ENCODE results near the gene PRICKLE2. TPM values are rescaled to one million over a fixed set of nuclear protein-coding genes. Genes with fewer than 3 reads are reported as not detected.

PRICKLE2 gene
- total and polyA plus RNA-seq, 2 experiments from 2014 or later: 1.1 to 12.5 TPM

DNA sequence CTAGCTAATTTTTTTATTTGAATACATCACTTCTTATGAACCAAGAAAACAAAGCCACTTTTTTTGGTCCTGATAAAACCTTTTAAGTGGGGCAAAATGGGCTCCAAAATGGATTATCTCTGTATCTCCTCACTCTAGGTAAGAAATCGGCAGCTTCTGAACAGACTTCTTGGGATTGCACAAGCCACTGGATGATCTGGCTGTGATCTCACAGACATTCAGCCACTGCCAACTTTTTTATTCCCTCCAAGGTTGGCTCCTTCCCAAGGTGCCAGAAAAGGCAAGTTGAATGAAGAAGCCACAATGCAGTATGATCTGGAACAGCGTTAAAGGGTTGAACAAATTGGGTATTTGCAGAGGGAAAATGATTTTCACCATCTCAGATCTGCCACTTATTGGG is 73.2 kb downstream of the PRICKLE2 start (continued):
- TF ChIP-seq JUNB (IDR thresholded peaks at IDR 0.05; ENCODE audit: unreplicated experiment) (no peak), CREB1 (CRISPR knock-in tag; IDR thresholded peaks at IDR 0.05; ENCODE audit: low read depth) (no peak), EZH2phosphoT487 (IDR thresholded peaks at IDR 0.05; ENCODE audit: unreplicated experiment) (no peak), CTCF (conservative IDR thresholded peaks at IDR 0.05; ENCODE audit: low read depth in 2 of 2) (no peak)

DNA sequence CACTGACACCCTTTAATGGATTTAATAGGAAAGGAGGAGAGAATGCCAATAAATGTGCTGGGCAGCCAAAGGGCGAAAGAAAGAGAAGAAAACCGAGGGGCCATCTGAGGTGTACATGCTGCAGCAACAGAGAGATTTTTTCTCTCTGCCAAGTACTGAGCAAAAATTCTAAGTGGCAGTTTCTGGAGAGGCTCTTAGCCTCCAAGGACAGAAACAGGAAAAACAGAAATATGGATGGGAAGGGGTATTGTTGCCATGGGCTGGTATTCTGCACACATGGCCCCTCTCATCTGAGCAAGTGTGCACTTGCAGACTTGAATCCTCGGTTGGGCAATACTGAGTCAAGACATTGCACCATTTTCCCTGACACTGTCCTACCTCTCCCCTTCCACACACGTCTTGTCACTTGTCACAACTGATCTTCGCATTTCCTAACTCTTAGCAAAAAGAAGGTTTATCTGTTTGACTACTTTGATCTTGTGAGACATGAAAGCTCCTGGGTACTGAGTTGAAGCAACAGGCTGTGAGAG is 73.9 kb downstream of the PRICKLE2 start:
- Histone ChIP-seq H3K27me3 (ENCODE audit: insufficient read depth) (no peaks in the 10 kb centered on the region), H3K4me1 (ENCODE audit: insufficient read depth) (no peaks in the 10 kb centered on the region), H3K4me2 (no peak overlapping the region), H3K9me2 (ENCODE audit: insufficient read depth) (no peaks in the 10 kb centered on the region), H3K27ac (ENCODE audit: low read depth) (no peak overlapping the region), H3F3A (replicated peaks; ENCODE audit: low read depth) (no peaks in the 10 kb centered on the region), H2AFZ (no peak overlapping the region), H3K4me3 (no peak overlapping the region), H4K20me1 (replicated peaks; ENCODE audit: insufficient read depth) (no peaks in the 10 kb centered on the region; the same call in 1 of the 2 replicates), H3K36me3 (ENCODE audit: insufficient read depth) (no peaks in the 10 kb centered on the region), H3K79me2 (replicated peaks; ENCODE audit: insufficient read depth) (no peaks in the 10 kb centered on the region)
- peaks cover 6% of the 10 kb centered on the region for H3K27me3 Mint-ChIP-seq (ENCODE audit: insufficient read depth, low read depth, poor library complexity)
- H3K4me3 Mint-ChIP-seq: no peak overlapping the region
- H3K9me3 Mint-ChIP-seq: no peaks in the 10 kb centered on the region
- peaks cover 12% of the 10 kb centered on the region for H3K36me3 Mint-ChIP-seq (ENCODE audit: low read depth)
- H3K4me1 Mint-ChIP-seq: peaks cover 5% of the 10 kb centered on the region; the same call in 2 of the 3 replicates
- DNase-seq (ENCODE audit: low spot score) (no peak), ATAC-seq (no peak)
- H3K27ac Mint-ChIP-seq: no peak overlapping the region
- no peak for TF ChIP-seq EZH2phosphoT487 (IDR thresholded peaks at IDR 0.05; ENCODE audit: unreplicated experiment)
- TF ChIP-seq ZNF331 (CRISPR knock-in tag; IDR thresholded peaks at IDR 0.05; ENCODE audit: low read depth): no peak
- TF ChIP-seq POLR2AphosphoS5 (IDR thresholded peaks at IDR 0.05; ENCODE audit: low read depth): no peak
- TF ChIP-seq, protein P1, sequence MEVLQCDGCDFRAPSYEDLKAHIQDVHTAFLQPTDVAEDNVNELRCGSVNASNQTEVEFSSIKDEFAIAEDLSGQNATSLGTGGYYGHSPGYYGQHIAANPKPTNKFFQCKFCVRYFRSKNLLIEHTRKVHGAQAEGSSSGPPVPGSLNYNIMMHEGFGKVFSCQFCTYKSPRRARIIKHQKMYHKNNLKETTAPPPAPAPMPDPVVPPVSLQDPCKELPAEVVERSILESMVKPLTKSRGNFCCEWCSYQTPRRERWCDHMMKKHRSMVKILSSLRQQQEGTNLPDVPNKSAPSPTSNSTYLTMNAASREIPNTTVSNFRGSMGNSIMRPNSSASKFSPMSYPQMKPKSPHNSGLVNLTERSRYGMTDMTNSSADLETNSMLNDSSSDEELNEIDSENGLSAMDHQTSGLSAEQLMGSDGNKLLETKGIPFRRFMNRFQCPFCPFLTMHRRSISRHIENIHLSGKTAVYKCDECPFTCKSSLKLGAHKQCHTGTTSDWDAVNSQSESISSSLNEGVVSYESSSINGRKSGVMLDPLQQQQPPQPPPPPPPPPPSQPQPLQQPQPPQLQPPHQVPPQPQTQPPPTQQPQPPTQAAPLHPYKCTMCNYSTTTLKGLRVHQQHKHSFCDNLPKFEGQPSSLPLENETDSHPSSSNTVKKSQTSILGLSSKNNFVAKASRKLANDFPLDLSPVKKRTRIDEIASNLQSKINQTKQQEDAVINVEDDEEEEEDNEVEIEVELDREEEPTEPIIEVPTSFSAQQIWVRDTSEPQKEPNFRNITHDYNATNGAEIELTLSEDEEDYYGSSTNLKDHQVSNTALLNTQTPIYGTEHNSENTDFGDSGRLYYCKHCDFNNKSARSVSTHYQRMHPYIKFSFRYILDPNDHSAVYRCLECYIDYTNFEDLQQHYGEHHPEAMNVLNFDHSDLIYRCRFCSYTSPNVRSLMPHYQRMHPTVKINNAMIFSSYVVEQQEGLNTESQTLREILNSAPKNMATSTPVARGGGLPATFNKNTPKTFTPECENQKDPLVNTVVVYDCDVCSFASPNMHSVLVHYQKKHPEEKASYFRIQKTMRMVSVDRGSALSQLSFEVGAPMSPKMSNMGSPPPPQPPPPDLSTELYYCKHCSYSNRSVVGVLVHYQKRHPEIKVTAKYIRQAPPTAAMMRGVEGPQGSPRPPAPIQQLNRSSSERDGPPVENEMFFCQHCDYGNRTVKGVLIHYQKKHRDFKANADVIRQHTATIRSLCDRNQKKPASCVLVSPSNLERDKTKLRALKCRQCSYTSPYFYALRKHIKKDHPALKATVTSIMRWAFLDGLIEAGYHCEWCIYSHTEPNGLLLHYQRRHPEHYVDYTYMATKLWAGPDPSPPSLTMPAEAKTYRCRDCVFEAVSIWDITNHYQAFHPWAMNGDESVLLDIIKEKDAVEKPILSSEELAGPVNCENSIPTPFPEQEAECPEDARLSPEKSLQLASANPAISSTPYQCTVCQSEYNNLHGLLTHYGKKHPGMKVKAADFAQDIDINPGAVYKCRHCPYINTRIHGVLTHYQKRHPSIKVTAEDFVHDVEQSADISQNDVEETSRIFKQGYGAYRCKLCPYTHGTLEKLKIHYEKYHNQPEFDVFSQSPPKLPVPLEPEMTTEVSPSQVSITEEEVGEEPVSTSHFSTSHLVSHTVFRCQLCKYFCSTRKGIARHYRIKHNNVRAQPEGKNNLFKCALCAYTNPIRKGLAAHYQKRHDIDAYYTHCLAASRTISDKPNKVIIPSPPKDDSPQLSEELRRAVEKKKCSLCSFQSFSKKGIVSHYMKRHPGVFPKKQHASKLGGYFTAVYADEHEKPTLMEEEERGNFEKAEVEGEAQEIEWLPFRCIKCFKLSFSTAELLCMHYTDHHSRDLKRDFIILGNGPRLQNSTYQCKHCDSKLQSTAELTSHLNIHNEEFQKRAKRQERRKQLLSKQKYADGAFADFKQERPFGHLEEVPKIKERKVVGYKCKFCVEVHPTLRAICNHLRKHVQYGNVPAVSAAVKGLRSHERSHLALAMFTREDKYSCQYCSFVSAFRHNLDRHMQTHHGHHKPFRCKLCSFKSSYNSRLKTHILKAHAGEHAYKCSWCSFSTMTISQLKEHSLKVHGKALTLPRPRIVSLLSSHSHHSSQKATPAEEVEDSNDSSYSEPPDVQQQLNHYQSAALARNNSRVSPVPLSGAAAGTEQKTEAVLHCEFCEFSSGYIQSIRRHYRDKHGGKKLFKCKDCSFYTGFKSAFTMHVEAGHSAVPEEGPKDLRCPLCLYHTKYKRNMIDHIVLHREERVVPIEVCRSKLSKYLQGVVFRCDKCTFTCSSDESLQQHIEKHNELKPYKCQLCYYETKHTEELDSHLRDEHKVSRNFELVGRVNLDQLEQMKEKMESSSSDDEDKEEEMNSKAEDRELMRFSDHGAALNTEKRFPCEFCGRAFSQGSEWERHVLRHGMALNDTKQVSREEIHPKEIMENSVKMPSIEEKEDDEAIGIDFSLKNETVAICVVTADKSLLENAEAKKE (CRISPR knock-in tag; IDR thresholded peaks at IDR 0.05): no peak
- TF ChIP-seq JUNB (IDR thresholded peaks at IDR 0.05; ENCODE audit: unreplicated experiment): no peak
- TF ChIP-seq CTCF (conservative IDR thresholded peaks at IDR 0.05; ENCODE audit: low read depth in 2 of 2): no peak
- TF ChIP-seq STAT1 (IDR thresholded peaks at IDR 0.05; ENCODE audit: unreplicated experiment): no peak
- no peak for TF ChIP-seq REST (IDR thresholded peaks at IDR 0.05; ENCODE audit: unreplicated experiment)
- TF ChIP-seq EZH2 (IDR thresholded peaks at IDR 0.05; ENCODE audit: low read depth, unreplicated experiment): no peak
- TF ChIP-seq NANOG (IDR thresholded peaks at IDR 0.05; ENCODE audit: borderline replicate concordance): no peak

All from GM23338 (cell line).